PC-3 (cell line): Measurements from ENCODE around the gene CKB.

Experiments used
- EZH2 ChIP-seq: fragments of 300-600 bp; sonication (generic); IDR thresholded peaks from one replicate; pipeline ENCODE4 v1.6.1; 2017; ENCODE audit warnings: antibody characterized with exemption, mild to moderate bottlenecking, low read length; ENCODE audit not compliant: unreplicated experiment
- EZH2phosphoT487 ChIP-seq: fragments of 300-600 bp; sonication (generic); IDR thresholded peaks from 2 replicates; pipeline ENCODE4 v1.6.1; 2018; ENCODE audit warnings: mild to moderate bottlenecking, antibody characterized with exemption, low read length, borderline replicate concordance
- TF ChIP-seq, protein P1 (sequence below): fragments of 300-600 bp; sonication (generic); conservative IDR thresholded peaks from 2 replicates; pipeline ENCODE4 v1.5.1; 2017; ENCODE audit warnings: antibody characterized with exemption, low read depth, mild to moderate bottlenecking, low read length

GRCh38 chr14:103533137-103533998 lies 10.7 kb upstream of the CKB start:
- TF ChIP-seq, protein P1, sequence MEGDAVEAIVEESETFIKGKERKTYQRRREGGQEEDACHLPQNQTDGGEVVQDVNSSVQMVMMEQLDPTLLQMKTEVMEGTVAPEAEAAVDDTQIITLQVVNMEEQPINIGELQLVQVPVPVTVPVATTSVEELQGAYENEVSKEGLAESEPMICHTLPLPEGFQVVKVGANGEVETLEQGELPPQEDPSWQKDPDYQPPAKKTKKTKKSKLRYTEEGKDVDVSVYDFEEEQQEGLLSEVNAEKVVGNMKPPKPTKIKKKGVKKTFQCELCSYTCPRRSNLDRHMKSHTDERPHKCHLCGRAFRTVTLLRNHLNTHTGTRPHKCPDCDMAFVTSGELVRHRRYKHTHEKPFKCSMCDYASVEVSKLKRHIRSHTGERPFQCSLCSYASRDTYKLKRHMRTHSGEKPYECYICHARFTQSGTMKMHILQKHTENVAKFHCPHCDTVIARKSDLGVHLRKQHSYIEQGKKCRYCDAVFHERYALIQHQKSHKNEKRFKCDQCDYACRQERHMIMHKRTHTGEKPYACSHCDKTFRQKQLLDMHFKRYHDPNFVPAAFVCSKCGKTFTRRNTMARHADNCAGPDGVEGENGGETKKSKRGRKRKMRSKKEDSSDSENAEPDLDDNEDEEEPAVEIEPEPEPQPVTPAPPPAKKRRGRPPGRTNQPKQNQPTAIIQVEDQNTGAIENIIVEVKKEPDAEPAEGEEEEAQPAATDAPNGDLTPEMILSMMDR = no peak
- TF ChIP-seq EZH2 (no peak), EZH2phosphoT487 (no peak)
